OCI-LY7 (cell line): ENCODE data around the gene CDK7. TPM values are rescaled to one million over a fixed set of nuclear protein-coding genes. Genes with fewer than 3 reads are reported as not detected.
"Not testable (repeated sequence)": the region's sequence is repeated elsewhere in the genome, so short reads cannot be mapped to it uniquely, and the experiment has no call there.

Experiments
- BruUV-seq: library from RNA; stranded (reverse); fragments of 400-500 nt; replicated peaks from 2 replicates; lab custom pipeline; 2021; lab: Mats Ljungman, UMichigan
- CTCF ChIA-PET: fragments of 300-600 bp; sonication (Branson Sonifier 250); formaldehyde crosslinking; loops from one replicate; lab custom pipeline; 2022; ENCODE audit warnings: antibody characterized with exemption; ENCODE audit not compliant: unreplicated experiment; lab: Charles Lee
- POLR2A ChIA-PET: fragments of 300-600 bp; sonication (Branson Sonifier 250); formaldehyde crosslinking; loops from one replicate; lab custom pipeline; 2022; ENCODE audit warnings: antibody characterized with exemption; lab: Charles Lee
- DNase-seq: peaks from one replicate; pipeline ENCODE4 v3.0.0-alpha.2; 2015; ENCODE audit warnings: low spot score
- H2AFZ ChIP-seq: fragments of 200-600 bp; sonication (generic), shearing (Covaris generic); 2 replicates; pipeline ENCODE4 v1.6.1; 2014; ENCODE audit warnings: mild to moderate bottlenecking, antibody characterized with exemption, low read length, moderate library complexity
- H3K27ac ChIP-seq: fragments of 200-600 bp; sonication (generic); 2 replicates; pipeline ENCODE4 v1.5.1; 2014; ENCODE audit warnings: mixed run types, low read depth, mild to moderate bottlenecking, moderate library complexity, low read length, inconsistent platforms; ENCODE audit not compliant: poor library complexity, severe bottlenecking
- H3K36me3 ChIP-seq: fragments of 200-600 bp; sonication (generic); 2 replicates; pipeline ENCODE4 v1.6.1; 2014; ENCODE audit warnings: mild to moderate bottlenecking, antibody characterized with exemption, low read length, moderate library complexity, mixed read lengths; ENCODE audit not compliant: insufficient read depth
- H3K4me1 ChIP-seq: fragments of 200-600 bp; sonication (generic); 2 replicates; pipeline ENCODE4 v1.5.1; 2014; ENCODE audit warnings: mild to moderate bottlenecking, low read length; ENCODE audit not compliant: insufficient read depth, poor library complexity, severe bottlenecking
- H3K4me2 ChIP-seq: fragments of 200-600 bp; sonication (generic); 2 replicates; pipeline ENCODE4 v1.6.1; 2014; ENCODE audit warnings: mild to moderate bottlenecking, low read length
- H3K4me3 ChIP-seq: fragments of 200-600 bp; sonication (generic); 2 replicates; pipeline ENCODE4 v1.5.1; 2014; ENCODE audit warnings: mild to moderate bottlenecking, low read depth, low read length; ENCODE audit not compliant: poor library complexity, severe bottlenecking
- H3K79me2 ChIP-seq: fragments of 200-600 bp; sonication (generic); 2 replicates; pipeline ENCODE4 v1.6.1; 2016; ENCODE audit warnings: low read depth, mild to moderate bottlenecking, low read length, moderate library complexity, mixed read lengths; ENCODE audit not compliant: insufficient read depth
- H3K9me2 ChIP-seq: fragments of 200-600 bp; sonication (generic); 2 replicates; pipeline ENCODE4 v1.6.1; 2016; ENCODE audit warnings: mild to moderate bottlenecking, low read length, mixed read lengths; ENCODE audit not compliant: insufficient read depth
- H3K9me3 ChIP-seq: fragments of 200-600 bp; sonication (generic); 2 replicates; pipeline ENCODE4 v1.6.1; 2014; ENCODE audit warnings: mild to moderate bottlenecking, mixed run types, low read length, mixed read lengths
- H4K20me1 ChIP-seq: fragments of 200-600 bp; sonication (generic); 2 replicates; pipeline ENCODE4 v1.6.1; 2014; ENCODE audit warnings: mild to moderate bottlenecking, antibody characterized with exemption, low read length, moderate library complexity, mixed read lengths; ENCODE audit not compliant: insufficient read depth
- CTCF ChIP-seq: fragments of 200-600 bp; sonication (generic); conservative IDR thresholded peaks from 2 replicates; pipeline ENCODE4 v1.5.1; 2014; ENCODE audit warnings: mild to moderate bottlenecking, antibody characterized with exemption, low read length, moderate library complexity, mixed read lengths
- EZH2phosphoT487 ChIP-seq: fragments of 200-600 bp; sonication (generic); IDR thresholded peaks from 2 replicates; pipeline ENCODE4 v1.6.1; 2018; ENCODE audit warnings: low read depth, borderline replicate concordance, mild to moderate bottlenecking, mixed run types, antibody characterized with exemption, low read length, moderate library complexity, mixed read lengths
- intact Hi-C: fragments of 100-400 bp; cut with micrococcal nuclease; formaldehyde crosslinking; loops from one replicate; pipeline ENCODE4 v1.10.0; 2022; ENCODE audit not compliant: unreplicated experiment
- total RNA-seq, 2 experiments: library from RNA; depleted of rRNA in 1 of 2; stranded (reverse); fragments of >200 nt in 1 of 2; shearing (Covaris generic) in 1 of 2; gene quantifications; 2 replicates each; pipeline ENCODE4 v1.2.3, GENCODE V29; 2014 to 2022

Gene CDK7
- total RNA-seq, 2 experiments from 2014 or later = 18.4 to 33.1 TPM

- TF ChIP-seq CTCF = no peak
- TF ChIP-seq EZH2phosphoT487 = no peak
- intact Hi-C loops = no loop called here
- Histone ChIP-seq H3K79me2 (peaks cover 21% of the 10 kb centered on the region), H3K36me3 (peaks cover 26% of the 10 kb centered on the region), H4K20me1 (no peaks in the 10 kb centered on the region), H3K9me3 (no peaks in the 10 kb centered on the region), H2AFZ (no peak overlapping the region), H3K4me2 (no peak overlapping the region), H3K9me2 (no peaks in the 10 kb centered on the region), H3K4me3 (no peak overlapping the region), H3K4me1 (peaks cover 25% of the 10 kb centered on the region), H3K27ac (no peak overlapping the region)
- DNase-seq = no peak
- ChIA-PET CTCF (interaction anchor here (0.7 kb wide), 1 partner anchor 15 kb away, joined by 3 read pairs; the partner anchor contains the start of gene CDK7), POLR2A (interaction anchor here (0.6 to 1.5 kb wide), 3 partner anchors 9 to 152 kb away, joined by 3 read pairs; partner anchors contain the start of gene CENPH)
- BruUV-seq = no TSS peak
These were observed 14.7 kb upstream of the CDK7 start for GRCh38 chr5:69219939-69220338.

GRCh38 chr5:69220371-69220770 lies 14.3 kb upstream of the CDK7 start:
- DNase-seq, H3K9me2 ChIP-seq, H3K9me3 ChIP-seq, H3K4me3 ChIP-seq, BruUV-seq, H2AFZ ChIP-seq, H3K4me2 ChIP-seq, H3K27ac ChIP-seq, H4K20me1 ChIP-seq, intact Hi-C loops: not testable (repeated sequence)
- ChIA-PET CTCF (interaction anchor here (0.7 kb wide), 1 partner anchor 14 kb away, joined by 3 read pairs; the partner anchor contains the start of gene CDK7), POLR2A (interaction anchor here (0.7 to 1.5 kb wide), 2 partner anchors 9 to 31 kb away, joined by 3 read pairs; partner anchors contain the start of gene CENPH)
- H3K4me1 ChIP-seq = peaks cover 25% of the 10 kb centered on the region
- peaks cover 21% of the 10 kb centered on the region for H3K79me2 ChIP-seq
- peaks cover 23% of the 10 kb centered on the region for H3K36me3 ChIP-seq

GRCh38 chr5:69220833-69221232 lies 13.9 kb upstream of the CDK7 start:
- Histone ChIP-seq H3K4me1 (peaks cover 25% of the 10 kb centered on the region), H3K79me2 (peaks cover 21% of the 10 kb centered on the region), H3K36me3 (peaks cover 23% of the 10 kb centered on the region)
- intact Hi-C loops, H3K4me3 ChIP-seq, H4K20me1 ChIP-seq, H3K4me2 ChIP-seq, H3K27ac ChIP-seq, CTCF ChIA-PET, H2AFZ ChIP-seq, H3K9me3 ChIP-seq, DNase-seq, BruUV-seq, H3K9me2 ChIP-seq: not testable (repeated sequence)
- POLR2A ChIA-PET = interaction anchor here (1.5 kb wide), 1 partner anchor 31 kb away, joined by 3 read pairs; the partner anchor contains the start of gene CENPH
